NCI-H748 (cell line): ENCODE results near the gene ST6GAL2.

Experiments used
- DNase-seq: peaks from one replicate; lab custom pipeline; 2025; ENCODE audit not compliant: unreplicated experiment; lab: John Stamatoyannopoulos, UW

Gene ST6GAL2

DNA sequence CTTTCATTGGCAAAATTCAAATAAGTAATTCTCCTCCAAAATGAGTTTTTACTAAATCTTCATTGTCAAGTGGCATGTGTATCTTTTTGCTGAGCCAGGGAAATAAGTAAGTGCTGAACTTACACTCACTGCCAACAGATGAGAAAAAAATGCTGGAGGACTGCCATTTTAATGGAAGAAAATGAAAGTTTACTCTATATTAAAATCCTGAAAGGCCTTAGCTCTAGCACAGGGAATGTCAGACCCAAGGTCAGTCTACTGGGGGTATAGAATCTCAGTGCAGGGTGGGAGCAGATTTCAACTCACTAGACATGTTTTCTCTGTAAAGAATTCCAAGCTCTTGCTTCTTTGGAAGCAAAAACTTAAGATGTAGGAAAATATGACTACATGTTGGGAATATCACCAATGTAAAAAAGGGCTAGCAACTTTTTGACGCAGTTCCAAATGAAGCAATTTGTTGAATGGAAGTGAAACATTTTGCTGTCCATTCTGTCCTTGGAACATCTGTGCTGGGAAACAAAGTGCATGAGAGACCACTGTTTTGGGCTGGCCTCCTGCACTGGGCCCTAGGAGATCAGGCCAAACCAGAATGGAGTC lies 127.0 kb downstream of the ST6GAL2 start:
- no peak for DNase-seq
